Smooth muscle cell (in vitro differentiated cells): ENCODE measurements around the gene ALDH1A2. TPM values are rescaled to one million over a fixed set of nuclear protein-coding genes. Genes with fewer than 3 reads are reported as not detected.
A peak's percentile ranks its signal among the peaks of the same experiment; 100 is the strongest.

Experiments used
- DNase-seq: peaks from one replicate; lab custom pipeline; 2025; ENCODE audit not compliant: unreplicated experiment; lab: John Stamatoyannopoulos, UW
- H2AFZ ChIP-seq: fragments of 200-600 bp; sonication (generic); 2 replicates; pipeline ENCODE4 v1.6.0; 2016; ENCODE audit warnings: antibody characterized with exemption, low read depth, mild to moderate bottlenecking
- H3F3A ChIP-seq: fragments of 200-600 bp; sonication (generic); 2 replicates; pipeline ENCODE4 v1.6.0; 2017; ENCODE audit warnings: antibody characterized with exemption, low read depth
- H3K27ac ChIP-seq: fragments of 200-600 bp; sonication (generic); 2 replicates; pipeline ENCODE4 v1.5.1; 2016; ENCODE audit warnings: low read depth, mild to moderate bottlenecking
- H3K27me3 ChIP-seq: fragments of 200-600 bp; sonication (generic); 2 replicates; pipeline ENCODE4 v1.6.1; 2016; ENCODE audit warnings: low read depth, mild to moderate bottlenecking
- H3K36me3 ChIP-seq: fragments of 200-600 bp; sonication (generic); 2 replicates; pipeline ENCODE4 v1.5.1; 2016; ENCODE audit warnings: low read depth
- H3K4me1 ChIP-seq: fragments of 200-600 bp; sonication (generic); 2 replicates; pipeline ENCODE4 v1.5.1; 2016; ENCODE audit warnings: low read depth
- H3K4me2 ChIP-seq: fragments of 200-600 bp; sonication (generic); 2 replicates; pipeline ENCODE4 v1.6.0; 2016; ENCODE audit warnings: mild to moderate bottlenecking
- H3K4me3 ChIP-seq: fragments of 200-600 bp; sonication (generic); 2 replicates; pipeline ENCODE4 v1.5.1; 2016; ENCODE audit warnings: mild to moderate bottlenecking
- H3K79me2 ChIP-seq: fragments of 200-600 bp; sonication (generic); 2 replicates; pipeline ENCODE4 v1.6.0; 2016; ENCODE audit warnings: low read depth, mild to moderate bottlenecking
- H3K9ac ChIP-seq: fragments of 200-600 bp; sonication (generic); 2 replicates; pipeline ENCODE4 v1.6.0; 2016; ENCODE audit warnings: low read depth
- H3K9me3 ChIP-seq: fragments of 200-600 bp; sonication (generic); replicated peaks from 2 replicates; pipeline ENCODE4 v1.5.1; 2016; ENCODE audit warnings: low read depth
- H4K20me1 ChIP-seq: fragments of 200-600 bp; sonication (generic); 2 replicates; pipeline ENCODE4 v1.6.0; 2016; ENCODE audit warnings: low read depth
- CTCF ChIP-seq: fragments of 200-600 bp; sonication (generic); IDR thresholded peaks from 2 replicates; pipeline ENCODE4 v1.5.1; 2017; ENCODE audit warnings: borderline replicate concordance, mild to moderate bottlenecking, antibody characterized with exemption; ENCODE audit not compliant: insufficient read depth, poor library complexity, severe bottlenecking
- WGBS: methylation state at CpG from one replicate; pipeline ENCODE4 v1.1.7; 2016; ENCODE audit warnings: low lambda C conversion rate; 5-methylcytosine and 5-hydroxymethylcytosine counted together
- polyA plus RNA-seq: library from polyadenylated mRNA; unstranded; fragments of >200 nt; fragmentation: Nextera tagmentation; extraction: Ambion mirVana; gene quantifications from 2 replicates; pipeline ENCODE4 v1.2.1, GENCODE V29; 2016
- total RNA-seq: library from RNA; depleted of rRNA; stranded (reverse); fragments of >200 nt; gene quantifications from 2 replicates; pipeline ENCODE4 v1.2.3, GENCODE V29; 2014

ALDH1A2 gene
- total and polyA plus RNA-seq, 2 experiments from 2014 or later = 0.49 to 2.9 TPM

GRCh38 chr15:58087871-58088270 lies 22.4 kb upstream of the ALDH1A2 start:
- H3K79me2 ChIP-seq = no peaks in the 10 kb centered on the region
- TF ChIP-seq CTCF = no peak
- no peak overlapping the region for H3K4me2 ChIP-seq
- no peaks in the 10 kb centered on the region for H3K4me1 ChIP-seq
- H3F3A ChIP-seq = no peaks in the 10 kb centered on the region
- no peak overlapping the region for H3K4me3 ChIP-seq
- no peak for DNase-seq
- H4K20me1 ChIP-seq = no peaks in the 10 kb centered on the region
- H3K27ac ChIP-seq = no peak overlapping the region
- no peak overlapping the region for H2AFZ ChIP-seq
- H3K36me3 ChIP-seq = no peaks in the 10 kb centered on the region
- H3K9me3 ChIP-seq = no peaks in the 10 kb centered on the region
- no peaks in the 10 kb centered on the region for H3K27me3 ChIP-seq
- 84% methylated on average over 2 of the region's 2 CpGs for WGBS
- no peak overlapping the region for H3K9ac ChIP-seq

GRCh38 chr15:58086491-58086890 lies 21.0 kb upstream of the ALDH1A2 start:
- Histone ChIP-seq H3K9me3 (no peaks in the 10 kb centered on the region), H3K79me2 (no peaks in the 10 kb centered on the region), H3F3A (no peaks in the 10 kb centered on the region), H2AFZ (no peak overlapping the region), H3K27me3 (no peaks in the 10 kb centered on the region), H3K9ac (no peak overlapping the region), H3K4me3 (no peak overlapping the region), H3K4me2 (no peak overlapping the region), H3K27ac (no peak overlapping the region), H3K36me3 (no peaks in the 10 kb centered on the region), H3K4me1 (no peaks in the 10 kb centered on the region), H4K20me1 (no peaks in the 10 kb centered on the region)
- 83% methylated on average over 2 of the region's 2 CpGs for WGBS
- TF ChIP-seq CTCF = no peak
- DNase-seq = no peak

GRCh38 chr15:58083526-58083925 lies 18.0 kb upstream of the ALDH1A2 start:
- no peaks in the 10 kb centered on the region for H3K36me3 ChIP-seq
- H3K4me3 ChIP-seq = no peak overlapping the region
- H2AFZ ChIP-seq = no peak overlapping the region
- no peaks in the 10 kb centered on the region for H3K9me3 ChIP-seq
- TF ChIP-seq CTCF = no peak
- H3K79me2 ChIP-seq = no peaks in the 10 kb centered on the region
- H3K4me1 ChIP-seq = no peaks in the 10 kb centered on the region
- no peaks in the 10 kb centered on the region for H3K27me3 ChIP-seq
- no peak for DNase-seq
- no peak overlapping the region for H3K9ac ChIP-seq
- H3K27ac ChIP-seq = no peak overlapping the region
- H3F3A ChIP-seq = no peaks in the 10 kb centered on the region
- no peaks in the 10 kb centered on the region for H4K20me1 ChIP-seq
- no peak overlapping the region for H3K4me2 ChIP-seq

- H3K27ac ChIP-seq = peak overlapping the region; percentile 89
- no peaks in the 10 kb centered on the region for H3K4me1 ChIP-seq
- H3K4me2 ChIP-seq = no peak overlapping the region
- H2AFZ ChIP-seq = no peak overlapping the region
- H3K27me3 ChIP-seq = no peaks in the 10 kb centered on the region
- H4K20me1 ChIP-seq = no peaks in the 10 kb centered on the region
- no peaks in the 10 kb centered on the region for H3F3A ChIP-seq
- no peaks in the 10 kb centered on the region for H3K9me3 ChIP-seq
- no peak for DNase-seq
- H3K36me3 ChIP-seq = no peaks in the 10 kb centered on the region
- no peak overlapping the region for H3K4me3 ChIP-seq
- H3K79me2 ChIP-seq = no peaks in the 10 kb centered on the region
- H3K9ac ChIP-seq = peak overlapping the region; percentile 41
- 89% methylated on average over 4 of the region's 4 CpGs for WGBS
- no peak for TF ChIP-seq CTCF
Measured at GRCh38 chr15:58081891-58082290, 16.4 kb upstream of the ALDH1A2 start.
